GM12878 (cell line): ENCODE data around the gene UBLCP1. TPM values are rescaled to one million over a fixed set of nuclear protein-coding genes. Genes with fewer than 3 reads are reported as not detected.

Experiments used
- ATAC-seq: fragments of 200-7000 bp; cut with Tn5 transposase; 3 replicates; pipeline ENCODE4 v1.9.1; 2020; ENCODE audit warnings: mild to moderate bottlenecking, moderate library complexity
- BruUV-seq: library from RNA; stranded (reverse); fragments of 400-500 nt; replicated peaks from 2 replicates; lab custom pipeline; 2021; lab: Mats Ljungman, UMichigan
- CTCF ChIA-PET: fragments of 300-600 bp; sonication (Branson Sonifier 250); formaldehyde crosslinking; extraction: SDS; loops from one replicate; lab custom pipeline; 2021; ENCODE audit warnings: inconsistent platforms; lab: Yijun Ruan, JAX
- POLR2A ChIA-PET: fragments of 350-600 bp; formaldehyde crosslinking; extraction: SDS; loops from one replicate; lab custom pipeline; 2021; ENCODE audit warnings: inconsistent platforms; lab: Charles Lee
- RAD21 ChIA-PET: fragments of 300-600 bp; sonication (Branson Sonifier 250); formaldehyde crosslinking; loops from one replicate; lab custom pipeline; 2023; ENCODE audit warnings: antibody characterized with exemption; ENCODE audit not compliant: unreplicated experiment; lab: Charles Lee
- SMC1A ChIA-PET: fragments of 300-600 bp; sonication (Branson Sonifier 250); formaldehyde crosslinking; loops from one replicate; lab custom pipeline; 2023; ENCODE audit not compliant: unreplicated experiment, uncharacterized antibody; lab: Charles Lee
- DNase-seq: peaks from one replicate; pipeline ENCODE4 v3.0.0-alpha.2; 2011; ENCODE audit warnings: low read depth, low spot score
- FAIRE-seq: peaks from 3 replicates; lab custom pipeline; 2011; peaks lifted over from hg19 to GRCh38; lab: Jason Lieb, UNC
- H2AFZ ChIP-seq: 2 replicates; pipeline ENCODE4 v1.6.0; 2011; ENCODE audit warnings: low read depth, low read length, control low read depth; ENCODE audit not compliant: control insufficient read depth
- H3K27ac ChIP-seq: 2 replicates; pipeline ENCODE4 v1.5.1; 2011; ENCODE audit warnings: control low read depth; ENCODE audit not compliant: control insufficient read depth, insufficient read depth
- H3K27me3 ChIP-seq, 2 experiments: replicated peaks in 1 of 2; 2 replicates each; pipeline versions ENCODE4 v1.6.0 to v1.6.1; 2011; ENCODE audit warnings: low read length in 1 of 2; ENCODE audit not compliant: control insufficient read depth in 2 of 2, insufficient read depth in 2 of 2
- H3K36me3 ChIP-seq, 2 experiments: 2 replicates each; pipeline ENCODE4 v1.5.1; 2011; ENCODE audit warnings: low read length in 1 of 2; ENCODE audit not compliant: control insufficient read depth in 2 of 2, insufficient read depth in 2 of 2
- H3K4me1 ChIP-seq: 2 replicates; pipeline ENCODE4 v1.6.1; 2011; ENCODE audit warnings: mild to moderate bottlenecking, low read length, moderate library complexity, mixed read lengths; ENCODE audit not compliant: control insufficient read depth, insufficient read depth
- H3K4me2 ChIP-seq: 2 replicates; pipeline ENCODE4 v1.6.0; 2011; ENCODE audit warnings: control low read depth; ENCODE audit not compliant: control insufficient read depth, insufficient read depth
- H3K4me3 ChIP-seq: fragments of 200-600 bp; sonication (generic); 2 replicates; pipeline ENCODE4 v1.5.1; 2016
- H3K79me2 ChIP-seq: 2 replicates; pipeline ENCODE4 v1.6.0; 2011; ENCODE audit warnings: low read length; ENCODE audit not compliant: control insufficient read depth, insufficient read depth
- H3K9ac ChIP-seq: 2 replicates; pipeline ENCODE4 v1.8.0; 2011; ENCODE audit warnings: low read length, control low read depth, mixed read lengths; ENCODE audit not compliant: control insufficient read depth, insufficient read depth
- H3K9me3 ChIP-seq: replicated peaks from 3 replicates; pipeline ENCODE4 v1.5.1; 2011; ENCODE audit warnings: mild to moderate bottlenecking, low read length; ENCODE audit not compliant: control insufficient read depth, insufficient read depth
- H4K20me1 ChIP-seq: 2 replicates; pipeline ENCODE4 v1.6.0; 2011; ENCODE audit not compliant: control insufficient read depth, insufficient read depth
- CHD2 ChIP-seq: IDR thresholded peaks from 2 replicates; pipeline ENCODE4 v1.6.1; 2011; ENCODE audit warnings: low read depth, low read length, improper control_type of control experiment, borderline replicate concordance
- CUX1 ChIP-seq: IDR thresholded peaks from 2 replicates; pipeline ENCODE4 v1.6.1; 2012; ENCODE audit warnings: improper control_type of control experiment, low read depth, low read length; ENCODE audit not compliant: insufficient replicate concordance
- E2F8 ChIP-seq: fragments of 450-650 bp; IDR thresholded peaks from 2 replicates; pipeline ENCODE4 v1.6.1; 2018; ENCODE audit warnings: mild to moderate bottlenecking, low read depth, moderate library complexity; ENCODE audit not compliant: partially characterized antibody
- FOXM1 ChIP-seq: IDR thresholded peaks from 2 replicates; pipeline ENCODE4 v1.6.1; 2012; ENCODE audit warnings: low read depth, mild to moderate bottlenecking, inconsistent platforms, low read length, moderate library complexity
- JUNB ChIP-seq: IDR thresholded peaks from 2 replicates; pipeline ENCODE4 v1.6.1; 2016; ENCODE audit warnings: antibody characterized with exemption, mild to moderate bottlenecking
- LARP7 ChIP-seq: fragments of 450-650 bp; IDR thresholded peaks from 2 replicates; pipeline ENCODE4 v1.6.1; 2017; ENCODE audit warnings: mild to moderate bottlenecking
- MAX ChIP-seq: IDR thresholded peaks from 2 replicates; pipeline ENCODE4 v1.6.1; 2012; ENCODE audit warnings: low read depth, low read length, improper control_type of control experiment
- MYC ChIP-seq: IDR thresholded peaks from 2 replicates; pipeline ENCODE4 v1.6.1; 2011; ENCODE audit warnings: mild to moderate bottlenecking, low read length, moderate library complexity, inconsistent platforms; ENCODE audit not compliant: insufficient read depth, insufficient replicate concordance, insufficient read length, severe bottlenecking
- NFXL1 ChIP-seq: fragments of 450-650 bp; IDR thresholded peaks from 2 replicates; pipeline ENCODE4 v1.6.1; 2017; ENCODE audit warnings: antibody characterized with exemption, mild to moderate bottlenecking, borderline replicate concordance
- POU2F2 ChIP-seq: IDR thresholded peaks from 3 replicates; pipeline ENCODE4 v1.6.1; 2011; ENCODE audit warnings: low read depth, mild to moderate bottlenecking, low read length, borderline replicate concordance
- SMAD1 ChIP-seq: fragments of 450-650 bp; IDR thresholded peaks from 2 replicates; pipeline ENCODE4 v1.6.1; 2018; ENCODE audit warnings: mild to moderate bottlenecking, low read depth; ENCODE audit not compliant: partially characterized antibody
- SMARCA5 ChIP-seq: fragments of 450-650 bp; IDR thresholded peaks from 2 replicates; pipeline ENCODE4 v1.6.1; 2017; ENCODE audit warnings: mild to moderate bottlenecking
- SP1 ChIP-seq: IDR thresholded peaks from one replicate; pipeline ENCODE4 v1.6.1; 2011; ENCODE audit warnings: low read depth, low read length
- SREBF1 ChIP-seq: IDR thresholded peaks from 2 replicates; pipeline ENCODE4 v1.6.1; 2012; ENCODE audit warnings: mild to moderate bottlenecking, low read length
- USF2 ChIP-seq: IDR thresholded peaks from 2 replicates; pipeline ENCODE4 v1.6.1; 2011; ENCODE audit warnings: low read depth, low read length, improper control_type of control experiment, borderline replicate concordance
- in situ Hi-C: fragments of 300-500 bp; cut with MboI; formaldehyde crosslinking; loops from 9 replicates; pipeline ENCODE4 v1.14.3; 2018; ENCODE audit warnings: mixed read lengths
- intact Hi-C: fragments of 100-400 bp; cut with micrococcal nuclease; formaldehyde crosslinking; loops from one replicate; pipeline ENCODE4 v1.14.2; 2022; ENCODE audit not compliant: unreplicated experiment
- polyA plus RNA-seq, 11 experiments: library from polyadenylated mRNA; depleted of rRNA in 4 of 11; unstranded in 6 of 11; stranded (reverse) in 5 of 11; fragments of >200 nt; fragmentation: Nextera tagmentation in 4 of 11; fragmentation: Illumina TruSeq in 1 of 11; extraction: Ambion mirVana in 4 of 11; extraction: Trizol in 1 of 11; gene quantifications; 1 replicate in 1 of 11; 2 replicates in 10 of 11; pipeline versions ENCODE4 v1.2.1 to v1.2.3, GENCODE V29; 2011 to 2016; ENCODE audit warnings: inconsistent platforms in 2 of 11, missing spikeins in 2 of 11, low read depth in 1 of 11
- total RNA-seq, 4 experiments: library from RNA; depleted of rRNA in 3 of 4; stranded (reverse); fragments of >200 nt in 3 of 4; fragmentation: Illumina TruSeq in 1 of 4; extraction: Trizol in 1 of 4; gene quantifications; 2 replicates each; pipeline versions ENCODE4 v1.2.1 to v1.2.3, GENCODE V29; 2013 to 2021

UBLCP1 gene
- total and polyA plus RNA-seq, 10 of the 15 experiments (the other 5 are each of a cell fraction or from before 2014, with no cell fraction given): 18.8 to 44.2 (median 32.1) TPM

- BruUV-seq: no TSS peak
- Histone ChIP-seq H3K9ac (no peak overlapping the region), H3K9me3 (no peaks in the 10 kb centered on the region), H3K4me2 (no peak overlapping the region), H3K27me3 (no peaks in the 10 kb centered on the region), H3K4me3 (no peak overlapping the region), H4K20me1 (no peaks in the 10 kb centered on the region), H3K4me1 (no peaks in the 10 kb centered on the region), H3K79me2 (no peaks in the 10 kb centered on the region), H2AFZ (no peak overlapping the region), H3K27ac (no peak overlapping the region), H3K36me3 (no peaks in the 10 kb centered on the region)
- in situ Hi-C loops: no loop called here
- no peak for DNase-seq
- SMC1A ChIA-PET: interaction anchor here (0.9 to 1.6 kb wide), 2 partner anchors 14 to 88 kb away, joined by 3 read pairs; no protein-coding TSS in a partner anchor
- RAD21 ChIA-PET: interaction anchor here (1.3 kb wide), 1 partner anchor 88 kb away, joined by 4 read pairs; no protein-coding TSS in a partner anchor
- ATAC-seq: no peak
- intact Hi-C loops: no loop called here
- POLR2A ChIA-PET: no interaction called here
- CTCF ChIA-PET: interaction anchor here (0.6 to 1.7 kb wide), 3 partner anchors 17 to 88 kb away, joined by 3 to 4 read pairs (median 3); no protein-coding TSS in a partner anchor
- TF ChIP-seq NFXL1 (no peak), E2F8 (no peak), FOXM1 (no peak), SREBF1 (no peak), SMARCA5 (no peak), SMAD1 (no peak), POU2F2 (no peak), LARP7 (no peak), MAX (no peak), SP1 (no peak), MYC (no peak), CHD2 (no peak), JUNB (no peak), CUX1 (no peak), USF2 (no peak)
- FAIRE-seq: no peak
These were observed 18.2 kb upstream of the UBLCP1 start for GRCh38 chr5:159244890-159245289.
